ENCODE data around the gene TMEM41A.

Gene TMEM41A

GRCh38 chr3:185517387-185518130 lies 18.7 kb upstream of the TMEM41A start:
- TF ChIP-seq EGR1 (IDR thresholded peaks at IDR 0.05) (no peak), USF1 (IDR thresholded peaks at IDR 0.05) (no peak), TEAD4 (IDR thresholded peaks at IDR 0.05) (no peak), YY1 (IDR thresholded peaks at IDR 0.05; ENCODE audit: low read depth) (no peak), CREB1 (IDR thresholded peaks at IDR 0.05; ENCODE audit: low read depth) (no peak), NFIC (IDR thresholded peaks at IDR 0.05) (no peak)

- TF ChIP-seq MAX (IDR thresholded peaks at IDR 0.05) (no peak), TEAD4 (IDR thresholded peaks at IDR 0.05) (no peak), REST (IDR thresholded peaks at IDR 0.05; ENCODE audit: low read depth) (no peak), CREB1 (IDR thresholded peaks at IDR 0.05; ENCODE audit: low read depth) (no peak), TAF1 (IDR thresholded peaks at IDR 0.05; ENCODE audit: low read depth) (no peak), EGR1 (IDR thresholded peaks at IDR 0.05) (no peak), TCF12 (IDR thresholded peaks at IDR 0.05; ENCODE audit: low read depth) (no peak), USF1 (IDR thresholded peaks at IDR 0.05) (no peak), YY1 (IDR thresholded peaks at IDR 0.05; ENCODE audit: low read depth) (no peak), NFIC (IDR thresholded peaks at IDR 0.05) (no peak), CEBPB (IDR thresholded peaks at IDR 0.05) (no peak), EP300 (IDR thresholded peaks at IDR 0.05; ENCODE audit: borderline replicate concordance) (no peak), ZBTB7A (IDR thresholded peaks at IDR 0.05; ENCODE audit: low read depth) (no peak), RAD21 (IDR thresholded peaks at IDR 0.05; ENCODE audit: low read depth) (no peak), FOXM1 (IDR thresholded peaks at IDR 0.05; ENCODE audit: borderline replicate concordance, low read depth) (no peak)
Observed at GRCh38 chr3:185511711-185512110, 12.9 kb upstream of the TMEM41A start.

- no peak for TF ChIP-seq CEBPB (IDR thresholded peaks at IDR 0.05)
Observed at GRCh38 chr3:185508335-185508991, 9.6 kb upstream of the TMEM41A start.

GRCh38 chr3:185507883-185508282 lies 9.0 kb upstream of the TMEM41A start:
- no peak for TF ChIP-seq YY1 (IDR thresholded peaks at IDR 0.05; ENCODE audit: low read depth)
- no peak for TF ChIP-seq REST (IDR thresholded peaks at IDR 0.05; ENCODE audit: low read depth)
- no peak for TF ChIP-seq MAX (IDR thresholded peaks at IDR 0.05)
- TF ChIP-seq USF1 (IDR thresholded peaks at IDR 0.05), result no peak
- TF ChIP-seq CEBPB (IDR thresholded peaks at IDR 0.05), result no peak
- no peak for TF ChIP-seq CREB1 (IDR thresholded peaks at IDR 0.05; ENCODE audit: low read depth)
- TF ChIP-seq NFIC (IDR thresholded peaks at IDR 0.05), result no peak
- TF ChIP-seq TCF12 (IDR thresholded peaks at IDR 0.05; ENCODE audit: low read depth), result no peak
- no peak for TF ChIP-seq RAD21 (IDR thresholded peaks at IDR 0.05; ENCODE audit: low read depth)
- no peak for TF ChIP-seq ZBTB7A (IDR thresholded peaks at IDR 0.05; ENCODE audit: low read depth)

GRCh38 chr3:185504636-185505035 lies 5.8 kb upstream of the TMEM41A start:
- TF ChIP-seq FOXM1 (IDR thresholded peaks at IDR 0.05; ENCODE audit: borderline replicate concordance, low read depth), result no peak
- no peak for TF ChIP-seq TCF12 (IDR thresholded peaks at IDR 0.05; ENCODE audit: low read depth)
- TF ChIP-seq NFIC (IDR thresholded peaks at IDR 0.05), result no peak
- no peak for TF ChIP-seq REST (IDR thresholded peaks at IDR 0.05; ENCODE audit: low read depth)
- no peak for TF ChIP-seq TAF1 (IDR thresholded peaks at IDR 0.05; ENCODE audit: low read depth)
- TF ChIP-seq TEAD4 (IDR thresholded peaks at IDR 0.05), result no peak
- TF ChIP-seq YY1 (IDR thresholded peaks at IDR 0.05; ENCODE audit: low read depth), result no peak
- no peak for TF ChIP-seq EGR1 (IDR thresholded peaks at IDR 0.05)
